CD4-positive, alpha-beta memory T cell (primary cell): Measurements from ENCODE around the gene MARK3. TPM values are rescaled to one million over a fixed set of nuclear protein-coding genes. Genes with fewer than 3 reads are reported as not detected.

Experiments
- CTCF ChIA-PET: fragments of 350-600 bp; sonication (Branson Sonifier 250); formaldehyde crosslinking; loops from one replicate; lab custom pipeline; 2021; ENCODE audit warnings: inconsistent platforms; ENCODE audit not compliant: partially characterized antibody; lab: Charles Lee
- POLR2A ChIA-PET: fragments of 350-600 bp; sonication (Branson Sonifier 250); formaldehyde crosslinking; loops from one replicate; lab custom pipeline; 2021; ENCODE audit not compliant: partially characterized antibody; lab: Charles Lee
- DNase-seq, 5 donors: peaks; one replicate each; pipeline versions ENCODE4 v3.0.0 to v3.0.0-alpha.2; 2020 to 2022; ENCODE audit warnings: mixed read lengths in 1 of 5
- H3K27ac ChIP-seq: one replicate; pipeline ENCODE4 v1.7.0; 2013; ENCODE audit warnings: low read depth, low read length
- H3K27me3 ChIP-seq: 2 replicates; pipeline ENCODE4 v1.7.0; 2013; ENCODE audit warnings: mild to moderate bottlenecking, low read length, moderate library complexity; ENCODE audit not compliant: insufficient read depth
- H3K36me3 ChIP-seq: 2 replicates; pipeline ENCODE4 v1.7.0; 2013; ENCODE audit warnings: mild to moderate bottlenecking, low read length, moderate library complexity; ENCODE audit not compliant: insufficient read depth
- H3K4me1 ChIP-seq: 2 replicates; pipeline ENCODE4 v1.7.0; 2013; ENCODE audit warnings: mild to moderate bottlenecking, low read length, moderate library complexity; ENCODE audit not compliant: insufficient read depth
- H3K4me3 ChIP-seq, 2 donors: one replicate each; pipeline ENCODE4 v1.7.0; 2013; ENCODE audit warnings: low read length in 2 of 2, mild to moderate bottlenecking in 1 of 2
- H3K9me3 ChIP-seq, 2 donors: one replicate each; pipeline ENCODE4 v1.7.0; 2013; ENCODE audit warnings: low read length in 2 of 2, control low read depth in 1 of 2; ENCODE audit not compliant: control insufficient read depth in 1 of 2
- H3K27ac Mint-ChIP-seq, 7 donors: one replicate each; pipeline ENCODE4 v1.8.0; 2020 to 2021; ENCODE audit warnings: mixed read lengths in 7 of 7, mild to moderate bottlenecking in 6 of 7, inconsistent platforms in 3 of 7, moderate library complexity in 3 of 7
- H3K27me3 Mint-ChIP-seq, 2 donors: one replicate each; pipeline ENCODE4 v1.8.0; 2020 to 2021; ENCODE audit warnings: mixed read lengths in 2 of 2
- H3K36me3 Mint-ChIP-seq, 2 donors: one replicate each; pipeline ENCODE4 v1.8.0; 2020 to 2021; ENCODE audit warnings: mixed read lengths in 2 of 2, inconsistent platforms in 1 of 2, mild to moderate bottlenecking in 1 of 2
- H3K4me1 Mint-ChIP-seq, 4 donors: one replicate each; pipeline ENCODE4 v1.8.0; 2020 to 2021; ENCODE audit warnings: mixed read lengths in 4 of 4, mild to moderate bottlenecking in 1 of 4
- H3K4me3 Mint-ChIP-seq, 8 donors: one replicate each; pipeline ENCODE4 v1.8.0; 2020 to 2021; ENCODE audit warnings: mixed read lengths in 8 of 8, mild to moderate bottlenecking in 7 of 8, moderate library complexity in 6 of 8, inconsistent platforms in 3 of 8
- H3K9me3 Mint-ChIP-seq, 8 donors: one replicate each; pipeline ENCODE4 v1.8.0; 2020 to 2021; ENCODE audit warnings: mixed read lengths in 8 of 8, mild to moderate bottlenecking in 5 of 8, inconsistent platforms in 3 of 8, moderate library complexity in 1 of 8
- intact Hi-C: fragments of 100-400 bp; cut with micrococcal nuclease; formaldehyde crosslinking; loops from one replicate; pipeline ENCODE4 v1.15.1; 2023
- polyA plus RNA-seq, 2 donors: library from polyadenylated mRNA; unstranded; fragments of 300-500 nt; fragmentation: Illumina TruSeq; gene quantifications; one replicate each; pipeline ENCODE4 v1.2.3, GENCODE V29; 2021
- total RNA-seq, 2 experiments: library from RNA; stranded (reverse); gene quantifications; one replicate each; pipeline ENCODE4 v1.2.3, GENCODE V29; 2021

Gene MARK3
- total and polyA plus RNA-seq, 4 experiments from 2014 or later = 18.4 to 113 (median 76.2) TPM

DNA sequence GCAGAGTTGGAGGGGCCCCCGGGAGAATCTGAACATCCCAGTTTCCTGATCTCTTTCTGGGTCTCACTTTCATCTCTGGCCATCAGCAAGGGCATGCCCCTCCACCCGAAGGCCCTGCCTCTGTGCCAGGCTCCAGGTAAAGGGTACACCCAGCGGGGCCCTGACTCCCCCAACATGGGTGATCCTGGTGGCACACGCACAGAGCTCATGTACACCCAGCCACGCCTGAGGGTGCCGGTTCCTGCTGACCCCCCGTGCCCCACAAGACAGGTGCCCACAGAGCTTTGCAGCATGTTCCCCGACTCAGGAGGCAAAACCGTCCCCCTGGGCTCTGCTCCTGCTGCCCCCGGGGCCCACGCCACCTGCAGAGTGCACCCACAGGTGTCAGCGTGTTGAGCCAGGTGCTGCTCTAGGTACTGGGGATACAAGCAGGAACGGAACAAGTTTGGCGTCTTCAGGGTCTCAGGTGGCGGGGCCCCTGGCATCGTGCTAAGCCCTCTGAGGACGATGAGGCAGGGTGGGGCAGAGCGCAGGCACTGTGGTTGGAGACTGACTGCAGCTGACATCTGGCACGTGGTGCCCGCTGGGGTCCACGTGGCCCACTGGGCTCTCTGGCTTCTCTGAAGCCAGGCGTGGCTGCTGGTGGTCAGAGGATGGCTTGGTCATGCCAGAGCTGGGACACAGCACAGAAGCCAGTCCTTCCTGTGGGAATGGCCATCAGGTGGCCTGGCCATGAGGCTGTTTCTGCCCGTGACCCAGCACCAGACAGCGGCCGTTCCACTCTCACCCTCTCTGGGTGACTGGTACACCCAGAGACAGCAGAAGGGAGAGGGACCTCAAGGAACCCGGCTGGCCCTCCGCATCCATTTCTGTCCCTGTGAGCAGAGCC lies 163.5 kb downstream of the MARK3 start:
- CTCF ChIA-PET = interaction anchor here (1.4 to 9.0 kb wide), 4 partner anchors 11 to 47 kb away, joined by 3 to 78 read pairs (median 5); partner anchors contain the start of genes CKB and COA8
- no peaks in the 10 kb centered on the region for H3K9me3 Mint-ChIP-seq
- peak overlapping the region in 1 of 7 donors; percentile 62 for H3K27ac Mint-ChIP-seq
- H3K36me3 ChIP-seq = no peaks in the 10 kb centered on the region
- intact Hi-C loops = no loop called here
- no peak for DNase-seq
- peaks cover 0 to 6% (median 2%) of the 10 kb centered on the region in 4 donors for H3K4me1 Mint-ChIP-seq
- H3K4me1 ChIP-seq = no peaks in the 10 kb centered on the region
- no peaks in the 10 kb centered on the region for H3K27me3 ChIP-seq
- peaks cover 0 to 2% of the 10 kb centered on the region in 2 donors for H3K27me3 Mint-ChIP-seq
- no peak overlapping the region for H3K4me3 Mint-ChIP-seq
- no peak overlapping the region for H3K27ac ChIP-seq
- H3K4me3 ChIP-seq = no peak overlapping the region
- H3K36me3 Mint-ChIP-seq = no peaks in the 10 kb centered on the region
- no peaks in the 10 kb centered on the region for H3K9me3 ChIP-seq
- POLR2A ChIA-PET = interaction anchor here (2.4 kb wide), 1 partner anchor 19 kb away, joined by 6 read pairs; the partner anchor contains the start of gene TRMT61A

- Mint-ChIP-seq H3K4me1 (peaks cover 0 to 5% (median 2%) of the 10 kb centered on the region in 4 donors), H3K9me3 (no peaks in the 10 kb centered on the region), H3K4me3 (no peak overlapping the region), H3K27ac (no peak overlapping the region), H3K27me3 (peaks cover 0 to 2% of the 10 kb centered on the region in 2 donors), H3K36me3 (peaks cover 0 to 2% of the 10 kb centered on the region in 2 donors)
- no peaks in the 10 kb centered on the region for H3K27me3 ChIP-seq
- no peaks in the 10 kb centered on the region for H3K36me3 ChIP-seq
- POLR2A ChIA-PET = no interaction called here
- no peak overlapping the region for H3K27ac ChIP-seq
- no peak overlapping the region for H3K4me3 ChIP-seq
- intact Hi-C loops = no loop called here
- no peaks in the 10 kb centered on the region for H3K9me3 ChIP-seq
- CTCF ChIA-PET = interaction anchor here (1.1 to 9.0 kb wide), 3 partner anchors 10 to 38 kb away, joined by 3 to 78 read pairs (median 3); partner anchors contain the start of gene CKB
- no peak for DNase-seq
- no peaks in the 10 kb centered on the region for H3K4me1 ChIP-seq
Observed at GRCh38 chr14:103549361-103550311, 164.4 kb downstream of the MARK3 start.

DNA sequence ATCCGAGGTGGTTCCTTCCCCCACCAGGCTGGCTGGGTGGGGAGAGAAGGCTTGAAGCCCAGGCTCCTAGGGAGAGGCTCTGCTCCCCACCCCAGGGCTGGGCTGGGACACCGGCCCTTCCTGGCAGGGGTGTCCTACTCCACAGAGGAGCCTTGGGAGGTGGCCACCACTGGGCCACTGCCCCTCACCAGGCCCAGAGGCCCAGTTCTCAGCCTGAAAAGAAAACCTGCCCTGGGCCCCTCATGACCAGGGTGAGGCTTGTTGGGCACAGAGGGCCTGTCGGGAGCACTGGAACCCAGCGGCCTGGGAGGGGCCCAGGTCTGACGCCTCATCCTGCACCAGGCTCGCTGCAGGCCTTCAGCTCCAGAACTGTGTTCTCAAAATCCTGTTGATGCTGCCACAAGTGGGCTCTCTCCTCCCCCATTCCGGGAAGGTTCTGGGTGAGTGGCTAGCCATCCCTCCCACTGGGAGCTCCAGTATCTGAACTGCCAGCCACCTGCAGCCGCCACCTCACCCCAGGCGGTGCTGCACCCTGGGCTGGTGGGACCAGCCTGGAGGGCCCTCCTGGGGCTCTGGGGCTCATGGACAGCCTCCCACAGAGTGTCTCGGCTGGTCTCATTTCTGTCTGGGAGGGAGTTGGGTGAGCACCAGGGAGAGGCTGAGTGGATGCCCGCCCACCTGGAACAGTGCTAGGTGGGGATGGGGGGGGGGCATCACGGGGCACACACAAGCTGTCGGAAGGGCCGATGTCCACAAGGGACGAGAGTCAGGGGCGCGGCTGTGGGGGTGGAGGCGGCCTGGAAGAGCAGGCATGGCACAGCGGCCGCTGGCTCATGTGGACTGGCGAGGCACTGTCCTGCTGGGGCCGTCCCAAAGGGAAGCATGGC lies 165.5 kb downstream of the MARK3 start:
- peaks cover 0 to 11% of the 10 kb centered on the region in 2 donors for H3K36me3 Mint-ChIP-seq
- no peaks in the 10 kb centered on the region for H3K9me3 ChIP-seq
- peaks cover 0 to 2% of the 10 kb centered on the region in 2 donors for H3K27me3 Mint-ChIP-seq
- no peaks in the 10 kb centered on the region for H3K9me3 Mint-ChIP-seq
- no peaks in the 10 kb centered on the region for H3K4me1 ChIP-seq
- intact Hi-C loops = no loop called here
- no peak overlapping the region for H3K27ac ChIP-seq
- H3K36me3 ChIP-seq = no peaks in the 10 kb centered on the region
- ChIA-PET CTCF (interaction anchor here (1.1 to 9.0 kb wide), 4 partner anchors 30 to 49 kb away, joined by 3 to 78 read pairs (median 4); partner anchors contain the start of gene CKB), POLR2A (interaction anchor here (1.7 kb wide), 1 partner anchor 21 kb away, joined by 4 read pairs; the partner anchor contains the start of gene TRMT61A)
- no peak overlapping the region for H3K27ac Mint-ChIP-seq
- H3K4me3 ChIP-seq = no peak overlapping the region
- H3K27me3 ChIP-seq = no peaks in the 10 kb centered on the region
- no peak for DNase-seq
- no peak overlapping the region for H3K4me3 Mint-ChIP-seq
- H3K4me1 Mint-ChIP-seq = peaks cover 2 to 13% (median 6%) of the 10 kb centered on the region in 4 donors

DNA sequence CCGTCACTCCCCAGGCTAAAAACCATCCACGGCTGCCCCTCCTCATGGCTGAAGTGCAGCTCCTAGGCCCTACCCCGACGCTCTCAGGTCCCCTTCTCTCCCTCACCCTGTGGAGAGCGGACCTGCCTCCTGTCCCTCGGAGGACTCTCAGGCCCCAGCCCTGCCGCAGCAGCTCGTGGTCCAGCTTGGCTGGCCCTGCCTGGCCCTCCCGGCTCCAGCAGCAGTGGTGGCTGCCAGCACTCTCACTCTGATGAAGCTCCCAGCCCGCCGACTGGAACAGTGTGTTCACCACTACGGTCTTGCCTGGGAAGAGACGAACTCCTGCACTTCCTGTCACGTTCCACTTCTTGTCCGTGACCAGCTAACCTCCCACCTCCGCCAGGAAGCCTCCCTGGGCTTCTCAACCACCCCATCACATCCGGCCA lies 166.1 kb downstream of the MARK3 start:
- H3K4me3 ChIP-seq = no peak overlapping the region
- H3K27ac ChIP-seq = no peak overlapping the region
- Mint-ChIP-seq H3K9me3 (no peaks in the 10 kb centered on the region), H3K27ac (peak overlapping the region in 1 of 7 donors; percentile 13), H3K27me3 (peaks cover 0 to 2% of the 10 kb centered on the region in 2 donors), H3K4me3 (no peak overlapping the region), H3K36me3 (peaks cover 0 to 11% of the 10 kb centered on the region in 2 donors), H3K4me1 (peaks cover 2 to 16% (median 6%) of the 10 kb centered on the region in 4 donors)
- H3K9me3 ChIP-seq = no peaks in the 10 kb centered on the region
- ChIA-PET CTCF (interaction anchor here (1.1 to 1.7 kb wide), 2 partner anchors 31 to 50 kb away, joined by 3 to 4 read pairs; no protein-coding TSS in a partner anchor), POLR2A (interaction anchor here (1.7 to 1.8 kb wide), 2 partner anchors 11 to 22 kb away, joined by 4 to 6 read pairs; partner anchors contain the start of genes BAG5 and TRMT61A)
- H3K27me3 ChIP-seq = no peaks in the 10 kb centered on the region
- H3K36me3 ChIP-seq = no peaks in the 10 kb centered on the region
- intact Hi-C loops = no loop called here
- H3K4me1 ChIP-seq = no peaks in the 10 kb centered on the region
- no peak for DNase-seq

GRCh38 chr14:103552011-103552845 lies 167.0 kb downstream of the MARK3 start:
- H3K4me3 Mint-ChIP-seq = no peak overlapping the region
- H3K4me1 Mint-ChIP-seq = peaks cover 6 to 20% (median 11%) of the 10 kb centered on the region in 4 donors
- peaks cover 3% of the 10 kb centered on the region for H3K4me1 ChIP-seq
- H3K9me3 Mint-ChIP-seq = no peaks in the 10 kb centered on the region
- CTCF ChIA-PET = interaction anchor here (1.1 to 1.7 kb wide), 3 partner anchors 31 to 51 kb away, joined by 3 to 5 read pairs (median 4); no protein-coding TSS in a partner anchor
- peak overlapping the region in 1 of 7 donors; percentile 41 for H3K27ac Mint-ChIP-seq
- intact Hi-C loops = no loop called here
- POLR2A ChIA-PET = interaction anchor here (1.2 to 1.8 kb wide), 3 partner anchors 10 to 33 kb away, joined by 3 to 6 read pairs (median 4); partner anchors contain the start of genes BAG5 and TRMT61A
- no peak for DNase-seq
- H3K27ac ChIP-seq = no peak overlapping the region
- no peaks in the 10 kb centered on the region for H3K9me3 ChIP-seq
- H3K36me3 Mint-ChIP-seq = peaks cover 0 to 15% of the 10 kb centered on the region in 2 donors
- H3K36me3 ChIP-seq = no peaks in the 10 kb centered on the region
- H3K27me3 Mint-ChIP-seq = no peaks in the 10 kb centered on the region
- H3K27me3 ChIP-seq = no peaks in the 10 kb centered on the region
- no peak overlapping the region for H3K4me3 ChIP-seq
